HG02981 (cell line): ENCODE measurements around the gene MYMX.

Experiments
- ATAC-seq: cut with Tn5 transposase; IDR thresholded peaks from one replicate; pipeline ENCODE4 v1.9.1; 2021; ENCODE audit warnings: mild to moderate bottlenecking, moderate library complexity; ENCODE audit not compliant: unreplicated experiment

The MYMX gene

GRCh38 chr6:44262467-44263353, 46.0 kb downstream of the MYMX start:
- ATAC-seq = no peak

GRCh38 chr6:44263354-44264100, 46.8 kb downstream of the MYMX start:
- no peak for ATAC-seq

- peak; percentile 35 for ATAC-seq
These were observed 47.7 kb downstream of the MYMX start for GRCh38 chr6:44264154-44265006.

GRCh38 chr6:44265007-44265721, 48.4 kb downstream of the MYMX start, which contains the start of gene NFKBIE:
Gene NFKBIE (minus strand): TSS chr6:44265551. CDS start chr6:44265346, 205 bp downstream.
- peak; percentile 33 for ATAC-seq

- no peak for ATAC-seq
These were observed 49.1 kb downstream of the MYMX start for GRCh38 chr6:44265722-44266233.

GRCh38 chr6:44266347-44266746, 49.6 kb downstream of the MYMX start:
- ATAC-seq = peak; percentile 33

GRCh38 chr6:44267252-44267651, 50.5 kb downstream of the MYMX start:
- no peak for ATAC-seq
